ENCODE data around the gene PYROXD2. TPM values are rescaled to one million over a fixed set of nuclear protein-coding genes. Genes with fewer than 3 reads are reported as not detected.

The PYROXD2 gene
- total RNA-seq, 1 donor from 2014 or later, result 5.0 TPM

DNA sequence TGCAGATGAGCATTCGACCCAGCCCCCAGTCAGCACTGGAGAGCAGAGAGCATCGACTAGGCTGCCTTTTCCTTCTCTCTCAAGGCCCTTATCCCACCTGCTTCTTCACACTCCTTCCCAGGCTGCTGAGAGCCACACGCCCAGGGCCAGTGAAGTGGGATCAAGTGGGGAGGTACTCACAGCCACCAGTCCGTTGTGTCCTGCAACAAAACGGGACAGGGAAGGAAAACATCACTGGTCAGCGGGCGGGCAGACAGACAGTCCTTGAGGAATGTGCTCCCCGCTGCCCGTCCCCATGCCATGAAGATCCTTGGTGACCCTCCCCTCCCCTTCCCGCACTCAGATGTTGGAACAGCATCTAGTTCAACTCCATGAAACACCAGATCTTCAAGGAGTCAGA lies 4.2 kb downstream of the PYROXD2 start:
- Mint-ChIP-seq H3K27ac (ENCODE audit: unreplicated experiment) (no peak overlapping the region), H3K4me1 (peaks cover 17% of the 10 kb centered on the region)
- no peak for DNase-seq (ENCODE audit: low read depth, low spot score)

GRCh38 chr10:98410135-98410743 lies 4.7 kb downstream of the PYROXD2 start:
- no peak for DNase-seq (ENCODE audit: low read depth, low spot score)
- Mint-ChIP-seq H3K9me3 (no peaks in the 10 kb centered on the region), H3K36me3 (ENCODE audit: low read depth) (no peaks in the 10 kb centered on the region), H3K4me3 (no peak overlapping the region), H3K4me1 (peaks cover 12% of the 10 kb centered on the region), H3K27ac (ENCODE audit: unreplicated experiment) (no peak overlapping the region), H3K27me3 (ENCODE audit: low read depth) (no peaks in the 10 kb centered on the region)
- TF ChIP-seq CTCF (conservative IDR thresholded peaks at IDR 0.05), result no peak

More for the DNA sequence above, 4.2 kb downstream of the PYROXD2 start:
- Mint-ChIP-seq H3K9me3 (no peaks in the 10 kb centered on the region), H3K27me3 (ENCODE audit: low read depth) (no peaks in the 10 kb centered on the region), H3K4me3 (no peak overlapping the region), H3K36me3 (ENCODE audit: low read depth) (no peaks in the 10 kb centered on the region)
- TF ChIP-seq CTCF (conservative IDR thresholded peaks at IDR 0.05), result no peak

- H3K27me3 Mint-ChIP-seq (ENCODE audit: low read depth), result no peaks in the 10 kb centered on the region
- DNase-seq (ENCODE audit: low read depth, low spot score), result no peak
- H3K9me3 Mint-ChIP-seq, result no peaks in the 10 kb centered on the region
- H3K4me1 Mint-ChIP-seq, result peaks cover 4% of the 10 kb centered on the region
- H3K27ac Mint-ChIP-seq (ENCODE audit: unreplicated experiment), result no peak overlapping the region
- no peak for TF ChIP-seq CTCF (conservative IDR thresholded peaks at IDR 0.05)
- no peak overlapping the region for H3K4me3 Mint-ChIP-seq
- H3K36me3 Mint-ChIP-seq (ENCODE audit: low read depth), result no peaks in the 10 kb centered on the region
Measured at GRCh38 chr10:98408799-98409198, 6.2 kb downstream of the PYROXD2 start.

- no peak overlapping the region for H3K4me3 Mint-ChIP-seq
- no peak overlapping the region for H3K27ac Mint-ChIP-seq (ENCODE audit: unreplicated experiment)
- peaks cover 3% of the 10 kb centered on the region for H3K9me3 Mint-ChIP-seq
- H3K27me3 Mint-ChIP-seq (ENCODE audit: low read depth), result no peaks in the 10 kb centered on the region
- no peak for TF ChIP-seq CTCF (conservative IDR thresholded peaks at IDR 0.05)
- no peaks in the 10 kb centered on the region for H3K36me3 Mint-ChIP-seq (ENCODE audit: low read depth)
- peaks cover 5% of the 10 kb centered on the region for H3K4me1 Mint-ChIP-seq
- no peak for DNase-seq (ENCODE audit: low read depth, low spot score)
Measured at GRCh38 chr10:98407744-98408241, 7.2 kb downstream of the PYROXD2 start.

DNA sequence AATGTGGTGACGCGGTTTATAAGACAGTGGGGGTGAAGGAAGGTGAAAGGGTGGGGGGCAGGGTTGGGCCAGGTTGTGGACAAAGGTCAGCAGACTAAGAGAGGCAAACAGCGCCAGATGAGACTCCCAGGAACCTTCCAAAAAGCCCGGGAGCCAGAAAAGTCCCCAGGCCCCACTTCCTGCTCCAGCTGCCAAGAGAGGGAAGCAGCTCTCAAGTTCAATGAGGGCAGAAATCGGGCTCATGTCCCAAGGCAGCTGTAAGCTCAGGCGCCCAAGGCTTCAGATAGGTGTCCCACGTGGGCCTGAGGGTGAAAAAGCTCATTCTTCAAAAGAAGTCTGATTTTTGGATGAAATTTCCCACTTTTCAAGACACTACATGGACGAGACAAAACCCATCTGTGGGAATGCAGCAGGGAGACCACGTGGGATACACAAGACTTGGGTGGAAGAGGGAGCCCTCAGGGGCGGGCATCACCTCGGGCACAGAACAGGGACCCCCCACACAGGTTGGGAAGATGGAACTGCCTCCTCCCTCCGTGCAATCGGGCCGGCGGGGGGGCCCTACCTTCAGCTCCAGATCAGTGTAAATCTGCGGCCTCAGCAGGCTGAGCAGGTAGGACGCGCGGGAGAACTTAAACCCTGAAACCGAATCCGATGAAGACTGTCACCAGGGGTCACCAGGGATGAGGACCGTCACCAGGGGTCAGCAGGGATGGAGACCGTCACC lies 7.8 kb downstream of the PYROXD2 start:
- Mint-ChIP-seq H3K4me1 (peaks cover 9% of the 10 kb centered on the region), H3K9me3 (peaks cover 3% of the 10 kb centered on the region), H3K4me3 (no peak overlapping the region), H3K27ac (ENCODE audit: unreplicated experiment) (no peak overlapping the region), H3K27me3 (ENCODE audit: low read depth) (no peaks in the 10 kb centered on the region), H3K36me3 (ENCODE audit: low read depth) (no peaks in the 10 kb centered on the region)
- TF ChIP-seq CTCF (conservative IDR thresholded peaks at IDR 0.05), result no peak
- DNase-seq (ENCODE audit: low read depth, low spot score), result no peak

All from neural crest cell (in vitro differentiated cells).